ENCODE data around the gene USP19. TPM values are rescaled to one million over a fixed set of nuclear protein-coding genes. Genes with fewer than 3 reads are reported as not detected.

USP19 gene
- total and polyA plus RNA-seq, 5 donors from 2014 or later: 23.4 to 57.8 (median 26.6) TPM

DNA sequence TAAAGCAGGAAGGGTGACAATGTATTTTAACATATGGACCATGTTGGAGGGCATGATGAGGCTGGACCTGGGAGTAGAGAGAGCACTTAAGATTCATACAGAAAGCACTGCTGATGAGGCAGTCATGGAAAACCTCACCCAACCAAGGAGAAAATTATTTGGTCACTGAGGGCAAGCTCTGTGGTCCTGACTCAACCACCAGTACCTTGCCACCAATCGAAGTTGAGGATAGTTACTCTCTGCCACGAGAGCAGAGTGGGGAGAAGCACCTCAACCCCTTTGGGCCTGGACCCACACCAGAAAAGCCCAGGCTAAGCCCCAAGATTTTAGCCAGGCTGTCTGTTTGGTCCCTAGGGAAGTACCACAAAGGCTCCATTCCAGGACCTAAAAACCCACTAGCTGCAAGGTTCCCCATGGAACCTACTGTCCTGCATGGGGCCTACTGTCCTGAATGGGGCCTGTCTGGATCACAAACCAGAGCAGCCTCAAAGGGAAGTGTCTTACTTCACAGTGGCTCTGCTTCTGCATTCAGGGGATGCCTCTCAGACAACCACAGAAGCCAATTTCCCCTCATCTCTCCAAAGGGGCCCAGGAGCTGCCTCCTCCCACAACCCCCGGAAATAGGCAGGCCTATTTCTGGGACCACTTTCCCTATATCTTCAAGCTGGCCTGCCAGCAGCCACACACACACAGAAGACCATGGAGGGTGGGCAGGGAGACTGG is 41.3 kb upstream of the USP19 start:
- H3K4me3 Mint-ChIP-seq: no peak overlapping the region
- Histone ChIP-seq H3K27ac (ENCODE audit: insufficient read depth, low read length, poor library complexity, severe bottlenecking) (no peak overlapping the region), H3K4me3 (ENCODE audit: low read depth, low read length) (no peak overlapping the region), H3K4me1 (ENCODE audit: control insufficient read depth, insufficient read depth, low read length, poor library complexity, severe bottlenecking) (peaks cover 25% of the 10 kb centered on the region), H3K27me3 (ENCODE audit: control insufficient read depth, insufficient read depth, low read length) (no peaks in the 10 kb centered on the region), H3K9me3 (ENCODE audit: control insufficient read depth in 2 of 2, low read length in 2 of 2) (peaks cover 0 to 4% of the 10 kb centered on the region in 2 experiments), H3K36me3 (ENCODE audit: control insufficient read depth, insufficient read depth, low read length) (peaks cover 14% of the 10 kb centered on the region)
- no peak for ATAC-seq (ENCODE audit: low read depth in 2 of 2)
- peaks cover 0 to 3% (median 0%) of the 10 kb centered on the region in 7 donors for H3K9me3 Mint-ChIP-seq
- H3K36me3 Mint-ChIP-seq: peaks cover 11% of the 10 kb centered on the region
- H3K4me1 Mint-ChIP-seq: peaks cover 7 to 36% (median 23%) of the 10 kb centered on the region in 4 donors
- no peak overlapping the region for H3K27ac Mint-ChIP-seq
- H3K27me3 Mint-ChIP-seq: peaks cover 9% of the 10 kb centered on the region
- no peak for DNase-seq

DNA sequence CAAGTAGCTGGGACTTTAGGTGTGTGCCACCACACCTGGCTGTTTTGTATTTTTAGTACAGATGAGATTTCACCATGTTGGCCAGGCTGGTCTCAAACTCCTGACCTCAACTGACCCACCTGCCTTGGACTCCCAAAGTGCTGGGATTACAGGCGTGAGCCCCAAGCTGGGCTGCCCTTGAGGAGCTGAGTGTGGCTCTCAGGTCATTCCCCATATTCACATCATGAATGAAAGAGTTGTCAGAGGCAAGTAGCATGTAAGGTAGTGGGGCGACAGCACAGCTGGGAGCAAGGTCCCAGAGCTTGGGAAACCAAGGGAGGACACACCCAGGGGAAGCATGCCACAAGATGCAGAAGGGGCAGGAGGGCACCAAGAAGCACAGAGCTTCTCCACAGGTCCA is 40.6 kb upstream of the USP19 start:
- Histone ChIP-seq H3K27ac (ENCODE audit: insufficient read depth, low read length, poor library complexity, severe bottlenecking) (no peak overlapping the region), H3K36me3 (ENCODE audit: control insufficient read depth, insufficient read depth, low read length) (peaks cover 14% of the 10 kb centered on the region), H3K4me1 (ENCODE audit: control insufficient read depth, insufficient read depth, low read length, poor library complexity, severe bottlenecking) (peaks cover 18% of the 10 kb centered on the region), H3K4me3 (ENCODE audit: low read depth, low read length) (no peak overlapping the region), H3K9me3 (ENCODE audit: control insufficient read depth in 2 of 2, low read length in 2 of 2) (no peaks in the 10 kb centered on the region), H3K27me3 (ENCODE audit: control insufficient read depth, insufficient read depth, low read length) (no peaks in the 10 kb centered on the region)
- peaks cover 7 to 29% (median 23%) of the 10 kb centered on the region in 4 donors for H3K4me1 Mint-ChIP-seq
- ATAC-seq (ENCODE audit: low read depth in 2 of 2) (no peak), DNase-seq (no peak)
- peak overlapping the region in 1 of 4 donors; percentile 60 for H3K4me3 Mint-ChIP-seq
- H3K9me3 Mint-ChIP-seq: peaks cover 0 to 3% (median 0%) of the 10 kb centered on the region in 7 donors
- H3K27ac Mint-ChIP-seq: no peak overlapping the region
- peaks cover 9% of the 10 kb centered on the region for H3K27me3 Mint-ChIP-seq
- peaks cover 11% of the 10 kb centered on the region for H3K36me3 Mint-ChIP-seq

DNA sequence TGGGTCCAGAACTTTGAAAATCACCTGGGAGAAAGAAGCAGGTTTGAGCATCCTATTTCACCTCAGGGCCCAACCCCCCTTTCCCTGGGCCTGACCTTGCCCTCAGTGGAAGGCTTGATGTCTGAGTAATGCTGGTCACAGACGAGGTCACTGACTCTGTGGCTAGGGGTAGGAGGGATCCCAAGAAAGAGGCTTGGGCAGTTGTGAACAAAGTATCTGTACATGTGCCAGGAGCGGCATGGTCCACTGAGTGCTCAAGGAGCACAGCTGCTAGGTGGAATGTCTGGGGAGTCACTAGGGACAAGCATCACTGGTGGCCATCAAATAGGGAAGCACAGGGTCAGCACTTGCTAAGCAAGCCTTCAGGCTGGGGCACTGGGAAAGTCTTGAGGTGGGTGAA is 38.2 kb upstream of the USP19 start:
- H3K4me1 ChIP-seq (ENCODE audit: control insufficient read depth, insufficient read depth, low read length, poor library complexity, severe bottlenecking): no peaks in the 10 kb centered on the region
- Mint-ChIP-seq H3K4me3 (no peak overlapping the region), H3K27ac (no peak overlapping the region), H3K4me1 (peaks cover 0 to 10% (median 7%) of the 10 kb centered on the region in 4 donors), H3K36me3 (peaks cover 4% of the 10 kb centered on the region), H3K27me3 (no peaks in the 10 kb centered on the region), H3K9me3 (no peaks in the 10 kb centered on the region)
- no peaks in the 10 kb centered on the region for H3K27me3 ChIP-seq (ENCODE audit: control insufficient read depth, insufficient read depth, low read length)
- no peak overlapping the region for H3K4me3 ChIP-seq (ENCODE audit: low read depth, low read length)
- DNase-seq: no peak
- no peak for ATAC-seq (ENCODE audit: low read depth in 2 of 2)
- no peak overlapping the region for H3K27ac ChIP-seq (ENCODE audit: insufficient read depth, low read length, poor library complexity, severe bottlenecking)
- H3K36me3 ChIP-seq (ENCODE audit: control insufficient read depth, insufficient read depth, low read length): peaks cover 9% of the 10 kb centered on the region
- no peaks in the 10 kb centered on the region for H3K9me3 ChIP-seq (ENCODE audit: control insufficient read depth in 2 of 2, low read length in 2 of 2)

DNA sequence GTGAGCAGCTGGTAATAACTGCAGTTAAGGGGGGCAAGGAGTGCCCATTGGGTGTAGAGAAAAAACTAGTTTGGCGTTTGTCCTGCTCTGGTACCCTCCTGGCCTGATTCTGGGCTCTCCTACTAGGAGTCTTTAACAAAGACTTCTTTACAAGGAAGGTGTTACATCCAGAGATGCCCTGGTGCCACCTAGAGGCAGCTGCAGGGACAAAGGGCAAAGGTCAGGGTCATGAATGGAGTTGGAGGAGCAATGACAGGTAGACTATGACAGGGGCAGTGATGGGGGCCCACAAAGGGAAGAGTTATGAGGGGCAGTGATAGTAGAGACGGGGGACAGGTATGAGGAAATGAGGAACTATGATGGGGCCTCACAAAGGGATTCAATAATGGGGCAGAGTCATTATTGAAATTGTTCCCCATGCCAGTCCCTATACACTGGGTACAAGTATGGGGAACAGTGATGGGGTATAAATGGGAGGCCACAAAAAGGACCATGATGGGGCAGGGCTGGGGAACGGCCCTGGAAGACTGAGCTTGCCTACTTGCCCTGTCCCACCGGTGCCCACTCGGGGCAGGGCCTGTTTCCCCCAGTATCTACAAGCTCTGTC is 37.6 kb upstream of the USP19 start:
- no peaks in the 10 kb centered on the region for H3K36me3 Mint-ChIP-seq
- DNase-seq (peak; percentile 50 to 78 (median 65)), ATAC-seq (ENCODE audit: low read depth in 2 of 2) (peak; percentile 72 to 81)
- no peaks in the 10 kb centered on the region for H3K9me3 ChIP-seq (ENCODE audit: control insufficient read depth in 2 of 2, low read length in 2 of 2)
- peak overlapping the region in 1 of 3 donors; percentile 36 for H3K27ac Mint-ChIP-seq
- no peak overlapping the region for H3K4me3 ChIP-seq (ENCODE audit: low read depth, low read length)
- H3K4me1 ChIP-seq (ENCODE audit: control insufficient read depth, insufficient read depth, low read length, poor library complexity, severe bottlenecking): no peaks in the 10 kb centered on the region
- H3K36me3 ChIP-seq (ENCODE audit: control insufficient read depth, insufficient read depth, low read length): peaks cover 3% of the 10 kb centered on the region
- H3K9me3 Mint-ChIP-seq: no peaks in the 10 kb centered on the region
- H3K27me3 Mint-ChIP-seq: no peaks in the 10 kb centered on the region
- H3K27ac ChIP-seq (ENCODE audit: insufficient read depth, low read length, poor library complexity, severe bottlenecking): no peak overlapping the region
- no peaks in the 10 kb centered on the region for H3K27me3 ChIP-seq (ENCODE audit: control insufficient read depth, insufficient read depth, low read length)
- peaks cover 0 to 7% (median 5%) of the 10 kb centered on the region in 4 donors for H3K4me1 Mint-ChIP-seq
- H3K4me3 Mint-ChIP-seq: peak overlapping the region in 1 of 4 donors; percentile 12

- Mint-ChIP-seq H3K36me3 (no peaks in the 10 kb centered on the region), H3K4me1 (peaks cover 0 to 7% (median 5%) of the 10 kb centered on the region in 4 donors), H3K27ac (no peak overlapping the region), H3K27me3 (no peaks in the 10 kb centered on the region), H3K4me3 (no peak overlapping the region), H3K9me3 (no peaks in the 10 kb centered on the region)
- H3K27me3 ChIP-seq (ENCODE audit: control insufficient read depth, insufficient read depth, low read length): no peaks in the 10 kb centered on the region
- H3K27ac ChIP-seq (ENCODE audit: insufficient read depth, low read length, poor library complexity, severe bottlenecking): no peak overlapping the region
- no peak for DNase-seq
- no peak overlapping the region for H3K4me3 ChIP-seq (ENCODE audit: low read depth, low read length)
- no peaks in the 10 kb centered on the region for H3K9me3 ChIP-seq (ENCODE audit: control insufficient read depth in 2 of 2, low read length in 2 of 2)
- no peaks in the 10 kb centered on the region for H3K36me3 ChIP-seq (ENCODE audit: control insufficient read depth, insufficient read depth, low read length)
- no peak for ATAC-seq (ENCODE audit: low read depth in 2 of 2)
- no peaks in the 10 kb centered on the region for H3K4me1 ChIP-seq (ENCODE audit: control insufficient read depth, insufficient read depth, low read length, poor library complexity, severe bottlenecking)
Observed at GRCh38 chr3:49157289-49157688, 36.7 kb upstream of the USP19 start.

- H3K36me3 ChIP-seq (ENCODE audit: control insufficient read depth, insufficient read depth, low read length): no peaks in the 10 kb centered on the region
- H3K27ac ChIP-seq (ENCODE audit: insufficient read depth, low read length, poor library complexity, severe bottlenecking): no peak overlapping the region
- H3K4me1 ChIP-seq (ENCODE audit: control insufficient read depth, insufficient read depth, low read length, poor library complexity, severe bottlenecking): no peaks in the 10 kb centered on the region
- H3K36me3 Mint-ChIP-seq: no peaks in the 10 kb centered on the region
- H3K4me3 ChIP-seq (ENCODE audit: low read depth, low read length): no peak overlapping the region
- H3K27me3 Mint-ChIP-seq: no peaks in the 10 kb centered on the region
- no peaks in the 10 kb centered on the region for H3K9me3 Mint-ChIP-seq
- no peak overlapping the region for H3K4me3 Mint-ChIP-seq
- no peaks in the 10 kb centered on the region for H3K27me3 ChIP-seq (ENCODE audit: control insufficient read depth, insufficient read depth, low read length)
- peak overlapping the region in 1 of 3 donors; percentile 62 for H3K27ac Mint-ChIP-seq
- ATAC-seq (ENCODE audit: low read depth in 2 of 2): no peak
- peaks cover 0 to 6% (median 2%) of the 10 kb centered on the region in 4 donors for H3K4me1 Mint-ChIP-seq
- no peaks in the 10 kb centered on the region for H3K9me3 ChIP-seq (ENCODE audit: control insufficient read depth in 2 of 2, low read length in 2 of 2)
- DNase-seq: no peak
Observed at GRCh38 chr3:49153349-49153912, 32.8 kb upstream of the USP19 start.

DNA sequence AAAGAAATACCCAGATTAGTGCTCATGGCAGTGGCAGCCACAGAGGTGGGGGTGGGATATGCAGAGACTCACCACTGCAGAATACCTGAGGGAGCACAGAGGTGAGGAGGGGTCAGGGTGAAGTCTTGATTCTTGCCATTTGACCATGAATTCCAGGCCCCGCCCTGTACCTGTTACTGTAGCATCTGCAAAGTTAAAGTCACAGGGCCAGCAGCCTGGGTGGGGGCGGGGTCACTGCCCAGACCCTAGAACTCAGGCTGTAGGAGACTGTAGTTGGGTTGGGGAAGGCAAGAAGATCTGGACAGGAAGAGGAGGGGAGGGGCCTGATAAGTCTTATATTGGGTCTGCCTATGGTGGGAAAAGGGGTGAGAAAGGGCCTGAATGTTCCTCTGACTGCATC is 31.0 kb upstream of the USP19 start:
- Histone ChIP-seq H3K27me3 (ENCODE audit: control insufficient read depth, insufficient read depth, low read length) (no peaks in the 10 kb centered on the region), H3K9me3 (ENCODE audit: control insufficient read depth in 2 of 2, low read length in 2 of 2) (no peaks in the 10 kb centered on the region), H3K4me3 (ENCODE audit: low read depth, low read length) (no peak overlapping the region), H3K4me1 (ENCODE audit: control insufficient read depth, insufficient read depth, low read length, poor library complexity, severe bottlenecking) (no peaks in the 10 kb centered on the region), H3K27ac (ENCODE audit: insufficient read depth, low read length, poor library complexity, severe bottlenecking) (no peak overlapping the region), H3K36me3 (ENCODE audit: control insufficient read depth, insufficient read depth, low read length) (no peaks in the 10 kb centered on the region)
- ATAC-seq (ENCODE audit: low read depth in 2 of 2): no peak
- no peaks in the 10 kb centered on the region for H3K36me3 Mint-ChIP-seq
- H3K27ac Mint-ChIP-seq: no peak overlapping the region
- no peaks in the 10 kb centered on the region for H3K27me3 Mint-ChIP-seq
- DNase-seq: no peak
- no peaks in the 10 kb centered on the region for H3K4me1 Mint-ChIP-seq
- H3K9me3 Mint-ChIP-seq: no peaks in the 10 kb centered on the region
- H3K4me3 Mint-ChIP-seq: no peak overlapping the region

Measured in CD4-positive, CD25-positive, alpha-beta regulatory T cell (primary cell).